NOMO-1 (cell line): ENCODE measurements around the gene MTSS2.

ENCODE experiments used
- DNase-seq, 2 experiments: peaks; one replicate each; lab custom pipeline; 2025; ENCODE audit not compliant: unreplicated experiment in 2 of 2; lab: John Stamatoyannopoulos, UW

MTSS2 gene

GRCh38 chr16:70685938-70686375 is at the start of gene MTSS2:
TSS of gene MTSS2 (minus strand) at chr16:70686053. CDS start at chr16:70685791, 262 bp downstream.
- no peak for DNase-seq

- no peak for DNase-seq
Observed at GRCh38 chr16:70735141-70735979, 49.5 kb upstream of the MTSS2 start.

GRCh38 chr16:70734522-70735095 is 48.8 kb upstream of the MTSS2 start:
- DNase-seq: no peak

GRCh38 chr16:70730944-70731343 is 45.1 kb upstream of the MTSS2 start:
- no peak for DNase-seq

- DNase-seq: no peak
Observed at GRCh38 chr16:70730031-70730430, 44.2 kb upstream of the MTSS2 start.

- DNase-seq: no peak
Observed at GRCh38 chr16:70729292-70729691, 43.4 kb upstream of the MTSS2 start.

GRCh38 chr16:70728150-70728549 is 42.3 kb upstream of the MTSS2 start:
- no peak for DNase-seq

GRCh38 chr16:70726892-70727361 is 41.1 kb upstream of the MTSS2 start:
- DNase-seq: no peak

GRCh38 chr16:70725912-70726828 is 40.3 kb upstream of the MTSS2 start:
- no peak for DNase-seq

- DNase-seq: no peak
Observed at GRCh38 chr16:70725024-70725911, 39.4 kb upstream of the MTSS2 start.

GRCh38 chr16:70724146-70725023 is 38.5 kb upstream of the MTSS2 start:
- DNase-seq: no peak

- no peak for DNase-seq
Observed at GRCh38 chr16:70723740-70724145, 37.9 kb upstream of the MTSS2 start.

- DNase-seq: no peak
Observed at GRCh38 chr16:70721202-70721963, 35.5 kb upstream of the MTSS2 start.

- DNase-seq: no peak
Observed at GRCh38 chr16:70720425-70721201, 34.8 kb upstream of the MTSS2 start.

- DNase-seq: no peak
Observed at GRCh38 chr16:70717065-70717464, 31.2 kb upstream of the MTSS2 start.

GRCh38 chr16:70715860-70716357 is 30.1 kb upstream of the MTSS2 start:
- DNase-seq: no peak

GRCh38 chr16:70715055-70715858 is 29.4 kb upstream of the MTSS2 start:
- DNase-seq: no peak
